IMR-90 (cell line): Measurements from ENCODE around the gene C2orf92. TPM values are rescaled to one million over a fixed set of nuclear protein-coding genes. Genes with fewer than 3 reads are reported as not detected.

ENCODE experiments used
- ATAC-seq: fragments of 200-7000 bp; cut with Tn5 transposase; 2 replicates; pipeline ENCODE4 v1.9.1; 2020; ENCODE audit warnings: low read depth, mild to moderate bottlenecking, moderate library complexity
- BruUV-seq: library from RNA; stranded (reverse); fragments of 400-500 nt; replicated peaks from 2 replicates; lab custom pipeline; 2021; lab: Mats Ljungman, UMichigan
- CTCF ChIA-PET: fragments of 300-600 bp; formaldehyde crosslinking; extraction: SDS; loops from one replicate; lab custom pipeline; 2021; ENCODE audit warnings: antibody characterized with exemption; lab: Yijun Ruan, JAX
- POLR2A ChIA-PET: fragments of 300-600 bp; sonication (Branson Sonifier 250); formaldehyde crosslinking; loops from one replicate; lab custom pipeline; 2022; ENCODE audit warnings: antibody characterized with exemption; ENCODE audit not compliant: unreplicated experiment; lab: Charles Lee
- DNase-seq: peaks from one replicate; pipeline ENCODE4 v3.0.0; 2013
- H2AFZ ChIP-seq: replicated peaks from 2 replicates; pipeline ENCODE3; 2013; ENCODE audit warnings: low read length, mild to moderate bottlenecking; ENCODE audit not compliant: poor library complexity
- H2AK5ac ChIP-seq: 2 replicates; pipeline ENCODE4 v1.6.1; 2013; ENCODE audit warnings: low read depth, low read length, inconsistent platforms
- H2AK9ac ChIP-seq: replicated peaks from 2 replicates; pipeline ENCODE3; 2013; ENCODE audit warnings: mild to moderate bottlenecking, low read depth, low read length, moderate library complexity; ENCODE audit not compliant: poor library complexity
- H2BK120ac ChIP-seq: 2 replicates; pipeline ENCODE4 v1.6.1; 2013; ENCODE audit warnings: low read depth, low read length, inconsistent platforms
- H2BK15ac ChIP-seq: 3 replicates; pipeline ENCODE4 v1.6.1; 2013; ENCODE audit warnings: low read depth, low read length, inconsistent platforms
- H2BK20ac ChIP-seq: 2 replicates; pipeline ENCODE4 v1.6.1; 2013; ENCODE audit warnings: low read depth, mild to moderate bottlenecking, inconsistent platforms, low read length, moderate library complexity
- H2BK5ac ChIP-seq: 2 replicates; pipeline ENCODE4 v1.6.1; 2013; ENCODE audit warnings: mild to moderate bottlenecking, low read depth, low read length, inconsistent platforms; ENCODE audit not compliant: poor library complexity, severe bottlenecking
- H3K14ac ChIP-seq: replicated peaks from 2 replicates; pipeline ENCODE4 v1.6.1; 2013; ENCODE audit warnings: low read depth, low read length, inconsistent platforms
- H3K18ac ChIP-seq: 2 replicates; pipeline ENCODE4 v1.6.1; 2013; ENCODE audit warnings: low read depth, low read length, control low read depth
- H3K23ac ChIP-seq: 2 replicates; pipeline ENCODE4 v1.6.1; 2013; ENCODE audit warnings: low read depth, low read length, inconsistent platforms
- H3K27ac ChIP-seq: 2 replicates; pipeline ENCODE4 v1.5.1; 2013; ENCODE audit warnings: mild to moderate bottlenecking, control low read depth, low read length; ENCODE audit not compliant: insufficient read depth
- H3K27me3 ChIP-seq: 2 replicates; pipeline ENCODE4 v1.6.1; 2013; ENCODE audit warnings: low read length; ENCODE audit not compliant: control insufficient read depth, insufficient read depth
- H3K36me3 ChIP-seq: 2 replicates; pipeline ENCODE4 v1.6.1; 2013; ENCODE audit warnings: low read length, mixed read lengths; ENCODE audit not compliant: control insufficient read depth, insufficient read depth
- H3K4ac ChIP-seq: 2 replicates; pipeline ENCODE4 v1.6.1; 2013; ENCODE audit warnings: low read depth, low read length, inconsistent platforms
- H3K4me1 ChIP-seq: 2 replicates; pipeline ENCODE4 v1.6.1; 2013; ENCODE audit warnings: low read length, mixed read lengths; ENCODE audit not compliant: control insufficient read depth, insufficient read depth
- H3K4me2 ChIP-seq: 2 replicates; pipeline ENCODE4 v1.6.1; 2013; ENCODE audit warnings: low read depth, mild to moderate bottlenecking, control low read depth, low read length, moderate library complexity
- H3K4me3 ChIP-seq: 2 replicates; pipeline ENCODE4 v1.5.1; 2013; ENCODE audit warnings: low read depth, mild to moderate bottlenecking, control low read depth, low read length, moderate library complexity; ENCODE audit not compliant: insufficient read depth
- H3K56ac ChIP-seq: 2 replicates; pipeline ENCODE4 v1.6.1; 2013; ENCODE audit warnings: low read length, inconsistent platforms; ENCODE audit not compliant: insufficient read depth; ENCODE audit errors: extremely low read depth
- H3K79me1 ChIP-seq, 2 experiments: 2 replicates each; pipeline ENCODE4 v1.6.1; 2013; ENCODE audit warnings: low read length in 2 of 2, inconsistent platforms in 1 of 2, low read depth in 1 of 2
- H3K9ac ChIP-seq: 2 replicates; pipeline ENCODE4 v1.6.1; 2013; ENCODE audit warnings: low read depth, low read length, control low read depth
- H3K9me1 ChIP-seq: 2 replicates; pipeline ENCODE4 v1.6.1; 2013; ENCODE audit warnings: low read length, inconsistent platforms; ENCODE audit not compliant: insufficient read depth
- H3K9me3 ChIP-seq: 2 replicates; pipeline ENCODE4 v1.6.1; 2013; ENCODE audit warnings: low read length; ENCODE audit not compliant: control insufficient read depth, insufficient read depth
- H4K20me1 ChIP-seq: 2 replicates; pipeline ENCODE4 v1.6.1; 2013; ENCODE audit warnings: low read length, inconsistent platforms; ENCODE audit not compliant: insufficient read depth
- H4K5ac ChIP-seq: 2 replicates; pipeline ENCODE4 v1.6.1; 2013; ENCODE audit warnings: mild to moderate bottlenecking, low read depth, low read length, control low read depth
- H4K8ac ChIP-seq, 2 experiments: 2 replicates each; pipeline ENCODE4 v1.6.1; 2013; ENCODE audit warnings: low read depth in 2 of 2, low read length in 2 of 2, control low read depth in 1 of 2, inconsistent platforms in 1 of 2
- H4K91ac ChIP-seq: 2 replicates; pipeline ENCODE4 v1.6.1; 2013; ENCODE audit warnings: low read depth, low read length, inconsistent platforms; ENCODE audit not compliant: insufficient read depth
- BHLHE40 ChIP-seq: fragments of 150-350 bp; IDR thresholded peaks from 2 replicates; pipeline ENCODE4 v1.6.1; 2016; ENCODE audit warnings: mild to moderate bottlenecking, low read depth, low read length
- CEBPB ChIP-seq: IDR thresholded peaks from 2 replicates; pipeline ENCODE4 v1.6.1; 2012; ENCODE audit warnings: low read depth, low read length, improper control_type of control experiment
- CHD1 ChIP-seq: IDR thresholded peaks from 2 replicates; pipeline ENCODE4 v1.6.1; 2012; ENCODE audit warnings: low read depth, low read length, improper control_type of control experiment
- MAFK ChIP-seq: IDR thresholded peaks from 2 replicates; pipeline ENCODE4 v1.6.1; 2012; ENCODE audit warnings: low read depth, low read length, improper control_type of control experiment
- MAZ ChIP-seq: IDR thresholded peaks from 2 replicates; pipeline ENCODE4 v1.6.1; 2012; ENCODE audit warnings: low read depth, mild to moderate bottlenecking, low read length, improper control_type of control experiment, moderate library complexity, borderline replicate concordance
- MXI1 ChIP-seq: IDR thresholded peaks from 2 replicates; pipeline ENCODE4 v1.6.1; 2012; ENCODE audit warnings: low read depth, mild to moderate bottlenecking, low read length, moderate library complexity, borderline replicate concordance
- RAD21 ChIP-seq: IDR thresholded peaks from 2 replicates; pipeline ENCODE4 v1.6.1; 2012; ENCODE audit warnings: low read length, improper control_type of control experiment
- RCOR1 ChIP-seq: IDR thresholded peaks from 2 replicates; pipeline ENCODE4 v1.6.1; 2012; ENCODE audit warnings: mild to moderate bottlenecking, low read length, improper control_type of control experiment; ENCODE audit not compliant: insufficient replicate concordance
- RFX5 ChIP-seq: IDR thresholded peaks from 2 replicates; pipeline ENCODE4 v1.8.0; 2012; ENCODE audit warnings: low read depth, mild to moderate bottlenecking, low read length, moderate library complexity
- WGBS, 2 experiments: methylation state at CpG; one replicate each; pipeline versions ENCODE4 v1.1.5 to v1.1.7; 2013; ENCODE audit warnings: missing lambda C conversion rate in 2 of 2; ENCODE audit not compliant: insufficient read length in 1 of 2; ENCODE audit errors: extremely low coverage in 2 of 2; 5-methylcytosine and 5-hydroxymethylcytosine counted together
- dilution Hi-C: fragments of 300-500 bp; cut with HindIII; formaldehyde crosslinking; loops from one replicate; pipeline ENCODE4 v1.14.3; 2018; ENCODE audit warnings: low sequenced_read_pairs; ENCODE audit not compliant: unreplicated experiment
- in situ Hi-C: fragments of 300-500 bp; cut with MboI; formaldehyde crosslinking; loops from 3 replicates; pipeline ENCODE4 v1.14.3; 2019; ENCODE audit warnings: low sequenced_read_pairs, inconsistent platforms, mixed read lengths
- intact Hi-C: fragments of 100-400 bp; cut with micrococcal nuclease; formaldehyde crosslinking; loops from 2 replicates; pipeline ENCODE4 v1.10.0; 2022
- polyA plus RNA-seq, 3 experiments: library from polyadenylated mRNA; depleted of rRNA; stranded (reverse); fragments of >200 nt; gene quantifications; 2 replicates each; pipeline ENCODE4 v1.2.3, GENCODE V29; 2012; ENCODE audit warnings: low replicate concordance in 1 of 3
- total RNA-seq: library from RNA; depleted of rRNA; stranded (reverse); fragments of >200 nt; gene quantifications from 2 replicates; pipeline ENCODE4 v1.2.3, GENCODE V29; 2012
- TF ChIP-seq, protein P1 (sequence below): conservative IDR thresholded peaks from 2 replicates; pipeline ENCODE4 v1.5.1; 2012; ENCODE audit warnings: mild to moderate bottlenecking, low read depth, low read length, improper control_type of control experiment
- TF ChIP-seq, protein P2 (sequence below): fragments of 150-350 bp; IDR thresholded peaks from 2 replicates; pipeline ENCODE4 v1.6.1; 2017; ENCODE audit warnings: mild to moderate bottlenecking, antibody characterized with exemption, low read length, low read depth

Gene C2orf92
- total and polyA plus RNA-seq, 2 of the 4 experiments (the other 2 are of a cell fraction): 0.90 to 2.5 TPM

DNA sequence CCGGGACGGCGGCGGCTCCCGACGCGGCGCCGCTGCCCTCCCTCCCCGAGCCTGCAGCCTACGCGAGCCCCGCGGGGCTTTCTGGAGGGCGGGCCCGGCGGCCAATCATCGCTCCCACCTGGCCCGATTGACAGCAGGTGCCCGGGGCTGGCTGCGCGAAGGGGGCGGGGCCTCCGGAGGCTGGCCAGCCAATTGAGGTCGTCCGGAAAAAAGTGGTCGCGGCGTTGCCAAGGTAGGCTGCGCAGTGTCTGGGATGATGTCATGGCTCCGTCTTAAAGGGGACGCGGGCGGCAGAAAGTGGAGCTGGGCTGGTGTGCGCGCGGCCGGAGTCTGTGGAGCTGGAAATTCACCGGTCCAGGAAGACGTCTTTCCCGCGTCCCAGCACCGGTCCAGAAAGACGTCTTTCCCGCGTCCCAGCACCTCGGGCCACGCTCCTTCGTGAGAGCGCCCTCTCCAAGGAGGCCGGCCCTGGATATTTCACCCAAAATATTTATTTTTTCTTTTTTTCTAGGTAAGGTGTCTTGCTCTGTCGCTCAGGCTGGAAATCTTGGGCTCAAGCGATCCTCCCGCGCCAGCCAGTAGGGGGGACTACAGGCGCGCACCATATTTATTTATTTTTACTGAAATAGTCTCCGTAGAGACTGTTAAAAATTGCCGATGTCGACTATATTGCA lies 5.4 kb upstream of the C2orf92 start, which contains the start of gene ACTR1B (continued):
- no peak for TF ChIP-seq CHD1
- TF ChIP-seq MAFK: peak; percentile 47; the same call in 1 of the 2 replicates
- TF ChIP-seq MAZ: no peak

DNA sequence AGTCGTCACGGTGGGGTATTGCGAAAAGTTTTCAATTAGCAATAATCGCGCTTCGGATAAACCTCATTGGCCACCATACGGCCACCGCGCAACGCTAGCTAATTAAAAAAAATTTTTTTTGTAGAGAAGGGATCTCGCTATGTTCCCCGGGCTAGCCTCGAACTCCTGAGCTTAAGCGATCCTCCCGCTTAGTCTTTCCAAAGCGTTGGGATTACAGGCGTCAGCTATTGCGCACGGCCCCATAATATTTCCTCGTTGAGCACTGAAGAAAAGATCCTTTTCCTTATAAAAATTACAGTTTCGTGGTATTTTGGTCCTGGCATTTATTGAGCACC lies 4.9 kb upstream of the C2orf92 start:
- no peak overlapping the region for H4K91ac ChIP-seq
- DNase-seq: no peak
- H2AK9ac ChIP-seq: peak overlapping the region; percentile 56
- H4K8ac ChIP-seq: peak overlapping the region; percentile 40 to 66
- H2BK5ac ChIP-seq: peak overlapping the region; percentile 41
- ChIA-PET CTCF (interaction anchor here (1.0 to 1.5 kb wide), 4 partner anchors 11 to 61 kb away, joined by 3 to 5 read pairs (median 4); no protein-coding TSS in a partner anchor), POLR2A (interaction anchor here (2.8 kb wide), 1 partner anchor 19 kb away, joined by 15 read pairs; the partner anchor contains the start of gene COX5B)
- peak overlapping the region; percentile 63 for H3K9ac ChIP-seq
- no peaks in the 10 kb centered on the region for H3K9me3 ChIP-seq
- peak overlapping the region; percentile 76; the same call in 1 of the 2 replicates for H2BK120ac ChIP-seq
- dilution Hi-C loops: no loop called here
- BruUV-seq: TSS peak; percentile 40
- H3K36me3 ChIP-seq: 0 out of 2 replicates have a peak, but pooled peaks cover 2% of the 10 kb centered on the region
- no peak for ATAC-seq
- peaks cover 9% of the 10 kb centered on the region for H3K9me1 ChIP-seq
- intact Hi-C loops: loop anchor here (1.0 kb wide), 2 partner anchors 33 to 74 kb away; no protein-coding TSS in a partner anchor
- H3K4ac ChIP-seq: 0 out of 2 replicates have a peak overlapping the region, but pooled peaks have one; percentile 25
- no peak overlapping the region for H3K18ac ChIP-seq
- no peak overlapping the region for H2BK15ac ChIP-seq
- peak overlapping the region; percentile 81 for H3K4me2 ChIP-seq
- peak overlapping the region; percentile 43; the same call in 1 of the 2 replicates for H3K56ac ChIP-seq
- in situ Hi-C loops: loop anchor here (25.0 kb wide), 1 partner anchor 1602 kb away; no protein-coding TSS in a partner anchor
- peaks cover 9% of the 10 kb centered on the region for H3K4me1 ChIP-seq
- no peak overlapping the region for H3K23ac ChIP-seq
- H4K5ac ChIP-seq: no peak overlapping the region
- H3K79me1 ChIP-seq: peaks cover 12 to 35% of the 10 kb centered on the region in 2 experiments; a peak in 3 of 4 replicates
- peak overlapping the region; percentile 98 for H2AFZ ChIP-seq
- 0 out of 2 replicates have a peak, but pooled peaks cover 8% of the 10 kb centered on the region for H4K20me1 ChIP-seq
- no CpG with 5 or more reads among the region's 21 CpGs for WGBS, 2 experiments
- no peaks in the 10 kb centered on the region for H3K27me3 ChIP-seq
- peak overlapping the region; percentile 78 for H3K27ac ChIP-seq
- peak overlapping the region; percentile 54 for H3K14ac ChIP-seq
- H2BK20ac ChIP-seq: no peak overlapping the region
- peak overlapping the region; percentile 57 for H3K4me3 ChIP-seq
- no peak overlapping the region for H2AK5ac ChIP-seq
- no peak for TF ChIP-seq CEBPB
- TF ChIP-seq, protein P1, sequence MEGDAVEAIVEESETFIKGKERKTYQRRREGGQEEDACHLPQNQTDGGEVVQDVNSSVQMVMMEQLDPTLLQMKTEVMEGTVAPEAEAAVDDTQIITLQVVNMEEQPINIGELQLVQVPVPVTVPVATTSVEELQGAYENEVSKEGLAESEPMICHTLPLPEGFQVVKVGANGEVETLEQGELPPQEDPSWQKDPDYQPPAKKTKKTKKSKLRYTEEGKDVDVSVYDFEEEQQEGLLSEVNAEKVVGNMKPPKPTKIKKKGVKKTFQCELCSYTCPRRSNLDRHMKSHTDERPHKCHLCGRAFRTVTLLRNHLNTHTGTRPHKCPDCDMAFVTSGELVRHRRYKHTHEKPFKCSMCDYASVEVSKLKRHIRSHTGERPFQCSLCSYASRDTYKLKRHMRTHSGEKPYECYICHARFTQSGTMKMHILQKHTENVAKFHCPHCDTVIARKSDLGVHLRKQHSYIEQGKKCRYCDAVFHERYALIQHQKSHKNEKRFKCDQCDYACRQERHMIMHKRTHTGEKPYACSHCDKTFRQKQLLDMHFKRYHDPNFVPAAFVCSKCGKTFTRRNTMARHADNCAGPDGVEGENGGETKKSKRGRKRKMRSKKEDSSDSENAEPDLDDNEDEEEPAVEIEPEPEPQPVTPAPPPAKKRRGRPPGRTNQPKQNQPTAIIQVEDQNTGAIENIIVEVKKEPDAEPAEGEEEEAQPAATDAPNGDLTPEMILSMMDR: no peak
- TF ChIP-seq MXI1: no peak
- TF ChIP-seq RFX5: no peak
- no peak for TF ChIP-seq CHD1
- TF ChIP-seq MAZ: no peak
- TF ChIP-seq RCOR1: no peak
- TF ChIP-seq, protein P2, sequence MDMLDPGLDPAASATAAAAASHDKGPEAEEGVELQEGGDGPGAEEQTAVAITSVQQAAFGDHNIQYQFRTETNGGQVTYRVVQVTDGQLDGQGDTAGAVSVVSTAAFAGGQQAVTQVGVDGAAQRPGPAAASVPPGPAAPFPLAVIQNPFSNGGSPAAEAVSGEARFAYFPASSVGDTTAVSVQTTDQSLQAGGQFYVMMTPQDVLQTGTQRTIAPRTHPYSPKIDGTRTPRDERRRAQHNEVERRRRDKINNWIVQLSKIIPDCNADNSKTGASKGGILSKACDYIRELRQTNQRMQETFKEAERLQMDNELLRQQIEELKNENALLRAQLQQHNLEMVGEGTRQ: no peak
- TF ChIP-seq RAD21: no peak
- TF ChIP-seq BHLHE40: no peak
